Amygdala (tissue), 56 donors: ENCODE results near the gene PIK3C2G.
A peak's percentile ranks its signal among the peaks of the same experiment; 100 is the strongest.

Source experiments
- DNase-seq, 56 donors: peaks; one replicate each; lab custom pipeline; 2025; lab: John Stamatoyannopoulos, UW

PIK3C2G gene

GRCh38 chr12:18629445-18629844, 368.1 kb downstream of the PIK3C2G start:
- DNase-seq: no peak

- no peak for DNase-seq
Measured at GRCh38 chr12:18629916-18630315, 368.6 kb downstream of the PIK3C2G start.

- no peak for DNase-seq
Measured at GRCh38 chr12:18631339-18631738, 370.0 kb downstream of the PIK3C2G start.

- no peak for DNase-seq
Measured at GRCh38 chr12:18632848-18633247, 371.5 kb downstream of the PIK3C2G start.

- DNase-seq: no peak
Measured at GRCh38 chr12:18634382-18634781, 373.1 kb downstream of the PIK3C2G start.

GRCh38 chr12:18640321-18640955, 379.1 kb downstream of the PIK3C2G start:
- DNase-seq: peak in 1 of 56 donors; percentile 19

GRCh38 chr12:18643681-18644080, 382.4 kb downstream of the PIK3C2G start:
- DNase-seq: no peak

GRCh38 chr12:18644564-18644963, 383.2 kb downstream of the PIK3C2G start:
- no peak for DNase-seq

GRCh38 chr12:18646286-18646890, 385.1 kb downstream of the PIK3C2G start:
- no peak for DNase-seq

- DNase-seq: no peak
Measured at GRCh38 chr12:18651525-18651924, 390.2 kb downstream of the PIK3C2G start.

- no peak for DNase-seq
Measured at GRCh38 chr12:18652596-18652995, 391.3 kb downstream of the PIK3C2G start.

GRCh38 chr12:18653465-18653864, 392.1 kb downstream of the PIK3C2G start:
- DNase-seq: no peak

- DNase-seq: no peak
Measured at GRCh38 chr12:18655351-18655750, 394.0 kb downstream of the PIK3C2G start.

- DNase-seq: no peak
Measured at GRCh38 chr12:18658179-18658578, 396.9 kb downstream of the PIK3C2G start.

GRCh38 chr12:18658829-18659228, 397.5 kb downstream of the PIK3C2G start:
- DNase-seq: no peak

- DNase-seq: no peak
Measured at GRCh38 chr12:18676141-18676540, 414.8 kb downstream of the PIK3C2G start.

GRCh38 chr12:18676996-18677588, 415.8 kb downstream of the PIK3C2G start:
- no peak for DNase-seq

- DNase-seq: no peak
Measured at GRCh38 chr12:18681818-18682217, 420.5 kb downstream of the PIK3C2G start.

- DNase-seq: peak in 4 of 56 donors; percentile 7 to 26 (median 12)
Measured at GRCh38 chr12:18683327-18684013, 422.2 kb downstream of the PIK3C2G start.

GRCh38 chr12:18684430-18684829, 423.1 kb downstream of the PIK3C2G start:
- no peak for DNase-seq

GRCh38 chr12:18689771-18690170, 428.5 kb downstream of the PIK3C2G start:
- no peak for DNase-seq

GRCh38 chr12:18690653-18691052, 429.3 kb downstream of the PIK3C2G start:
- no peak for DNase-seq
